NCI-H2029 treated with DMSO at 0.1 percent for 48 hours (cell line): ENCODE measurements around the gene EPB41L1.

Experiments
- DNase-seq: peaks from one replicate; lab custom pipeline; 2025; lab: John Stamatoyannopoulos, UW

Gene EPB41L1

DNA sequence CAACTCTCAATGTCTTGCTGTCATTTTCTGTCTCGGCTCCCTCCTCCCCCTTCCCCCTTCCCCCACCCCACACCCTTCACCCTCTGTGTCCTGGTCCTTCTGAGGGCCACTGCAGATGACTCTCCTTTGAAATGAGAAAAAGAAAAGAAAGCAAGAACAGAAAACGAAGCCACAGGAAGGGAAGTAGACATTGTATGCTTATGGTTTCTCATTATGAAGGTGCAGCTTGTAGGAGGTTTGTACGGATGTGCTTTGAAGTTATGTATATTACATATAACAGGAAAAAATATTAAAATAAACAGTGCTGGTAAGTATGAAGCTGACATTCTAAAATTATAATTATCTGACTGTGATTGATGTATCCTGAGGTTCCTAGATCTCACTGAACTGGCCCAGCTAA, 75.5 kb downstream of the EPB41L1 start:
- DNase-seq, result no peak

DNA sequence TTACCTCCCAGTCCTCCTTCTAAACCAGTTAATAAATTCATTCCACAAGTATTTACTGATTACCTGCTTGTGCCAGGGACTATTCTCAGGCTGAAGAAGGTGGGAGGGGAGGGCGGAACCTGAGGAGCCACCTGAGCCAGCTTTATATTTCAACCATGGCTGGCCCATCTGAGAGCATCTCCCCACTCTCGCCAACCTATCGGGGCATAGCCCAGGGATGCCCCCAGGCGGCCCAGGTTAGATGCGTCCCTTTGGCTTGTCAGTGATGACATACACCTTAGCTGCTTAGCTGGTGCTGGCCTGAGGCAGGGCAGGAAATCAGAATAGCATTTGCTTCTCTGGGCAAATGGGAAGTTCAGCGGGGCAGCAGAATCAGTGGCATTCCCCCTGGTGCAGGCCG, 76.8 kb downstream of the EPB41L1 start:
- no peak for DNase-seq

GRCh38 chr20:36234771-36235320, 80.3 kb downstream of the EPB41L1 start:
- DNase-seq, result no peak

DNA sequence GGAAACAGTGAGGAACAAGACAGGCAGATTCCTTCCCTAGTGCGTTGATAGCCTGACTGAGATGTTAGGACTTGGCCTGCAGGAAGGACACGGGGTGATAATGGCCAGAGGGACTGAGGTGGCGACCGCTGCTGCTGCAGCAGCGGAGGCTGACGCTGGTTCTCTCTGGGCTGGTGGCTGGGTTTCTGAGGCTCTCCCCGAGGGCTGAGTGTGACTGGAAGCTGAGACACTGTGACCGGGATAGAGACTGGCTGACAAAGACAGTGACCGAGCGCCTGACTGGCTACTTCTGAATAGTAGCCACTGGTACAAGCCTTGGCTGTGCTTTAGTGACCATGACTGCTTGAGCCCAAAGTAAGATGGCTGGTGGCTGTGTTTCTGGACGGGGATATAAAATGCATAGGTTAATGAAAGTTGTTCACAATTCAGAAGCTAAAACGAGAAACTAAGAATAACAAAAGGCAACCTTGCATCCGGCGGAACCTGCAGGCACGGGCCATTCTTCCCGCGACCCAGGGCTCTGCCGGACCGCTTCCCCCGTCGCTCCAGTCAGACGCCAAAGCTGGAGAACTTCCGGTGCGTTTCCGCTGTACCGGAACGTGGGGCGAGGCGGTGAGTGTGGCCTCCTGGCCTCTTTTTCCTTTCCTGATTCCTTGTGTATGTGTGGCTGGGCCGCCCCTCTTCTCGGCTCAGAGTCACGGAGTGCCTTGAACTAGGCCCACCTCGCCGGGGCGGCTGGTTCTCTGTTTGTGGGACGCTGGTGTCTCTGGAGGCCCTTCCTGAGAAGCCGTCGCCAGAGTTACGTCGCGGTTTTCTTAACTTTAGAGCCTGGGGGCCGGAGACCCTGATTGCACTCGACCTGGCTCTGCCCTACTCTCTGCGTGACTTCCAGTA, 81.6 kb downstream of the EPB41L1 start, which contains the start of gene AAR2:
Gene AAR2, plus strand, starts transcription at position 587 of the 894 bp plus-strand sequence. CDS start 3,391 bp downstream, outside the sequence.
- DNase-seq, result peak; percentile 65

- no peak for DNase-seq
Observed at GRCh38 chr20:36236786-36237121, 82.2 kb downstream of the EPB41L1 start.

- no peak for DNase-seq
Observed at GRCh38 chr20:36237477-36237876, 82.9 kb downstream of the EPB41L1 start.

GRCh38 chr20:36238153-36238552, 83.6 kb downstream of the EPB41L1 start:
- DNase-seq, result no peak

DNA sequence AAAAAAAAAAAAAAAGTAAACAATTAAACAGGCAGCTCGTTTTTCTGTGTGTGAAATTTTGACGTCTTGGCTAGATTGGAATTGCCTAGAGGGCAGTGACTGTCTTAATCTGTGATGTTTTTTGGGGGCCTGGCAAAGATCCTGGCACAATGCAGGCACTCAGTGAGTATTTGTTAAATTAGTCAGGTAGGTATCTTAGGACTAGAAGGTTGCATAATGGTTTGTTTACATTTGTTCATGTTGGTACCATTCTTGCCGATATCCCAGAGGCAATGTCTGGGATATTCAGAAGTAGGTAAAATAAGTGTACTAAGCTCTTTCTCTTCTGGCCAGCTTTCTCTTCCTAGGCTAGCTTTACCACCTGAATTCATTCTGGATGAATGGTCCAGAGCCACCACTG, 84.2 kb downstream of the EPB41L1 start:
- no peak for DNase-seq

DNA sequence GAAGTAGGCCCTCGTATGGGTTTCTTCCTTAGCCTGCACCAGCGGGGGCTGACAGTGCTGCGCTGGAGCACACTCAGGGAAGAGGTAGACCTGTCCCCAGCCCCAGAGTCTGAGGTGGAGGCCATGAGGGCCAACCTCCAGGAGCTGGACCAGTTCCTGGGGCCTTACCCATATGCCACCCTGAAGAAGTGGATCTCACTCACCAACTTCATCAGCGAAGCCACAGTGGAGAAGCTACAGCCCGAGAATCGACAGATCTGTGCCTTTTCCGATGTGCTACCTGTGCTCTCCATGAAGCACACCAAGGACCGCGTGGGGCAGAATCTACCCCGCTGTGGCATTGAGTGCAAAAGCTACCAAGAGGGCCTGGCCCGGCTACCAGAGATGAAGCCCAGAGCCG, 85.5 kb downstream of the EPB41L1 start:
- DNase-seq, result no peak

GRCh38 chr20:36241678-36242077, 87.1 kb downstream of the EPB41L1 start:
- no peak for DNase-seq

- DNase-seq, result no peak
Observed at GRCh38 chr20:36243726-36244125, 89.2 kb downstream of the EPB41L1 start.

DNA sequence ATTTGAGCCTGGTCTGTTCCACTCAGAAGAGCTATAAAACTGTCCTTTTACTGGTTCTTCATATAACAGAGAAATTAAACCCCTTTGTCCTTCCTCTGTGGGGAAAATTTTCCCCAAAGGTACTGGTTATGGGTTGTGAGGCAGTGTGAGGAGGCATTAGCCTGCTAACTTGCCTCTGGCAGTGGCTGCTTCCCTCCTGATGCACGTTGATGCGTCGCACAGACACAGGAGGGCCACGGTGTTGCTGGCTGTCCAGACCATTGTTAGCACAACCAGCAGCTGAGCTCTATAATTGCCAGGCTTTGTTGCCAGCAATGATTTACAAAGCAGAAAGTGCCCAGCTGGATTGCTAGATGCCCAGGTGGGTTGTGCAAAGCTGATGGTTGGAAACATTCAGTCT, 91.9 kb downstream of the EPB41L1 start:
- no peak for DNase-seq

DNA sequence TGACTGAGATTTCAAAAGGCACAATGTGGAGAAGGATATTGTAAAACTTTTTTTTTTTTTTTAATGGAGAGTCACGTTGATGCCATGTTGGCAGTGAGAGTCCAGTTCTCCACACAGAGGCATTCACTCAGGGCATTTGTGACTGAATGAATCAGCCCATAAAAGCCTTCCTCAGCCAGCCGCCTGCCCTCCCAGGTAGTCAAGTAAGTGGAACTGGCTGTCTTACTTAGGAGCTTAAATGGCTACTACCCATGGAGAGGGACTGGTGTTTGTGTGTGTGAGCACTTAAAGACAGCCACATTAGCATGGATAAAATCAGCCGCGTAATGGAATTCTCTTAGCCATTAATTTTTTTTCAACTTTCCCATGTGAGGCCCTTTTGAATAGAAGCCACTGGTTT, 94.3 kb downstream of the EPB41L1 start:
- DNase-seq, result no peak

- no peak for DNase-seq
Observed at GRCh38 chr20:36249450-36249849, 94.9 kb downstream of the EPB41L1 start.

DNA sequence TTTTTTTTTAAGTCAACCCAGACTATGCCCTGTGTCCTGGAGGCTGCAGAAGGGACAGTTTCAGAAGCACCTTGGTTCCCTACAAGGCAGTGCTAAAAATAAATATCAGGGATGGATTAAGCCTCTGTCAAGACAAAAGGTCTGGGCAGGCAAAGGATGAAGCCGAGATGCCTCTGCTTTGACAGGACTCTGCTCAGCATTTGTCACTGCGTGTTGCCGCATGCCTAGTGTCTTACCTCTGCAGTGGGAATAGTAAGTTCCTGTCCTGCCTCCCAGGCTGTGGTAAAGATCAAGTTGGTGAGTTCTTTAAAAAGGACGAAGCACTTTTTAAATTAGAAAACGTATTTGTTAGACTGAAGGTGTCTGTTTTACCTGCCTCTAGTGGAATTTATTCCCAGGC, 96.9 kb downstream of the EPB41L1 start:
- no peak for DNase-seq

DNA sequence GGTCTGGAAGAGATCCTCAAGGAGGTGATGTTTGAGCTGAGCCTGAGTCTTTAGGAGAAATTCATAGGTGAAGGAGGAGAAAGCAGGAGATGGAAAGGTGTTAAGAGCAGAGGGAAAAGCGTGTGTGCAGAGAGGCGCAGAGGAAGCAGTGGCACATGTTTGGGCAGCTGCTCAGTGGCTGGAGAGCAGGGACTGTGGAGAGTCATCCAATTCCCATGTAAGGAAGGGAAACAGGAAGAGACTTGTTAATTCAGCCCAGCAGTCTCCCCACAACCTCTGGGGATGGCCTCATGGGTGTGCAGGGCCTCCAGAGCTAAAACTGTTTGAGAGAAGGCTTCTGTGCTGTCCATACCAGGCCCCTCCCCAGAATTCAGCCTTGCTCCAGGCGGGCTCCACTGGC, 98.0 kb downstream of the EPB41L1 start:
- no peak for DNase-seq

GRCh38 chr20:36253036-36253435, 98.5 kb downstream of the EPB41L1 start:
- DNase-seq, result no peak

DNA sequence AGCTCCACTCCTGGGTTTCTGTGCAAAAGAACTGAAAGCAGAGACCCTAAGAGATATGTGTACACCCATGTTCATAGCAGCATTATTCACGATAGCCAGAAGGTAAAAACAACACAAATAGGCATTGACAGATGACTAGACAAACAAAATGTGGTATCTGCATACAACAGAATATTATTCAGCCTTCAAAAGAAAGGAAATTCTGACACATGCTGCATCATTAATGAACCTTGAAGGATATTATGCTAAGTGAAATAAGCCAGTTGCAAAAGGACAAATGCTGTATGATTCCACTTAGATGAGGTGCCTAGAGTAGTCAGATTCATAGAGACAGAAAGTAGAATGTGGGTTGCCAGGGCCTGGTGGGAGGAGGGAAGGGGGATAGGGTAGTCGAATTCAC, 99.5 kb downstream of the EPB41L1 start:
- no peak for DNase-seq

DNA sequence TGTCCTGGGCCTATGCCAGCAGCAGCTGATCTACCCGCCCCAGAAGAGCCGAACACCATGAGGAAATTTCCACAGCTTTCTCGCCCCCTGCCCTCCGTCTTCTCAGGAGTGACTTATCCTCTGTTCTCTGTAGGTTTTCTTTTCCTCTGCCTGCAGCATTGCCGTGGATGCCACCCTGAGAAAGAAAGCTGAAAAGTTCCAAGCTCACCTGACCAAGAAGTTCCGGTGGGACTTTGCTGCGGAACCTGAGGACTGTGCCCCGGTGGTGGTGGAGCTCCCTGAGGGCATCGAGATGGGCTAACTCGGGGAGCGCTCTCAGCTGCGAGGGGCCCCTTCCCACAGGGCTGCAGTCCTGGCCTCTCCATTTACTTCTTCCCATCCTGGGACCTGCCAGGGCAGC, 100.9 kb downstream of the EPB41L1 start:
- no peak for DNase-seq

DNA sequence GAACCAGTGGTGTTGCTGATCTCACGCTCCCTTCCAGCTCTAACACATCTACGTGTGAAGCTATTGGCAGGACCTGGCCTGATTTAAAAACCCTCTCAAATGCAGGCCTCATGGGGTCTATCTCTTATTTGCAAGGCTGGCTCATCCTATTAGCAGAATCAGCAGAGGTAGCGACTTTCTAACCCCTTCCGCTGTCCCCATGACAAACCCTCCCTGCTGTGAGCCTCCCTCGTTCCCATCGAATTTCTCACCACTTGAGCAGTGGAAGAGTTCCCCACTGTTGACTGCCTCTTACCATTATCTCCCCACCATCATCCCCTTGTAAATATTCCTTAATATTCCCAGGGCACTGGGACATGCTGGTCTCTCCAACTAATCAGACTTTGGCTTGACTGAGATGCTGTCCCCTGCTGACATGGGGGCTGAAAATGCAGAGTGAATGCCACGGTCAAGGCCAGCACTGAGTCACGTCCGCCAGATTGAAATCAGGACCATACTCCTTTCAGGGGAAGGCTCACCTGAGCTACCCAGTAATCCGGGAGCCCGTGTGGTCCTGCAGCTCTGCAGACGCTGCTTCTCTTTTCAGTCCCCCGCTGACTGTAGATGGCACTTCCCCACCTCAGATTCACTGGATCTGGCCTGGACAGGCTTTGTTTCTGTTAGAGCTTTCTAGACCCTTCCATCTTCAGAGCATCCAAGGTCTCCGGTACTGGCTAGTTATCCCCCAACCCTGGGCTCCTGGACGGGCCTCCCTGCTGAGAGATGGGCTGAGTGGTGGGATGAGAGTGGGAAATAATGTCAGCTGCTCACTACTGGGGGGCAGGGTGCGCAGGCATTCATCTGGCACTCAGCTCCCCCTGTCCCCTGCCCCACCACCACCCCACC, 104.9 kb downstream of the EPB41L1 start:
- no peak for DNase-seq

- no peak for DNase-seq
Observed at GRCh38 chr20:36260316-36260715, 105.8 kb downstream of the EPB41L1 start.

- no peak for DNase-seq
Observed at GRCh38 chr20:36261389-36262105, 107.0 kb downstream of the EPB41L1 start.
